ENCODE measurements around the gene DCLK2.

Gene DCLK2

GRCh38 chr4:150238591-150238990 is 160.3 kb downstream of the DCLK2 start:
- DNase-seq (ENCODE audit: low read depth in 2 of 2) = no peak

- no peak for DNase-seq (ENCODE audit: low read depth in 2 of 2)
These were observed 161.8 kb downstream of the DCLK2 start for GRCh38 chr4:150240011-150240410.

DNA sequence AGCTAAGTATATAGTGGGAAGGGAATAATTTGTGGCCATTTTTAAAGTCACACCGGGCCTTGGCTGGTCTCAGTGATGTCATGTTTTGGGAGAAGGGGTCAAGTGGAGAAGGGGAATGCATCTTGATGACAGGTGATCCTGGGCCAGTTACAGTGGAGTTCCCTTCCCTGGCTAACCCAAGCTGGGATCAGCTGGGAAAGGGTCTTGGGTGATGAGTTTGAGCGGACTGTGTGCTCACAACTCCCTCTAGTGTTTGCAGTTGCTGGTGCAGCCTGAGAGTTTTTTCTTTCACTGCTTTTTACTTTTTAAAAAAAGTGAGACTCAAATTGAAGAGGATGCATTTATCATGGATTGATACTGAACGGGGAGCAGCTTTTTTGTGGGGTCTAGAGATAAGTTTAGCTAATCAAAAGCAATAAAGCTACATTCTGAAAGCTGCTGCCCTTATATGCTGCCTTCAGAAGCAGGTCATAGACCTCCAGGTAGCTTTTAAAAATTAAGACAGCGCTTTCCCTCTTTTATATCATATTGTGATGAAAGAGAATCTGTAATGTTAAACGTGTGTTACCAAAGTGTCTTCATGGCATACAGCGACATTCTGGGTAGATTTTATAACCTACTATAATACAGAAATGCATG is 164.7 kb downstream of the DCLK2 start:
- DNase-seq (ENCODE audit: low read depth in 2 of 2) = no peak

GRCh38 chr4:150243932-150244331 is 165.7 kb downstream of the DCLK2 start:
- DNase-seq (ENCODE audit: low read depth in 2 of 2) = no peak

GRCh38 chr4:150244600-150244999 is 166.4 kb downstream of the DCLK2 start:
- DNase-seq (ENCODE audit: low read depth in 2 of 2) = no peak

- DNase-seq (ENCODE audit: low read depth in 2 of 2) = no peak
These were observed 168.9 kb downstream of the DCLK2 start for GRCh38 chr4:150247184-150247583.

DNA sequence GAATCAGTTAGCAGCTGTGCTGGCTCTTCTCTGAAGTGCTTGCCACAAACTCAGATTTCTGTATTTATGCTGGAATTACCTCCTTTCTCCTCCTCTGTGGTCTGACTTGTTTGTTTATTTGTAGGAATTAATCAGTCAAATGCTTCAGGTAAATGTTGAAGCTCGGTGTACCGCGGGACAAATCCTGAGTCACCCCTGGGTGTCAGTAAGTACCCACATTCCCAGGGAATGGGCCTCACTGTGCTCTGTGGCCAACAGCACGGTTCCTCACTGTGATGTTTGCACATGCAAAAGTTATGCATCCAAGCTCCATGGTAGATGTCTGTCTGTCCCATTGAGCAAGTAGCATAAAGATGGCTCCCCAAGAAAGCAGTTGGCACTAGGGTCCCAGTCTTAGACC is 169.9 kb downstream of the DCLK2 start:
- DNase-seq (ENCODE audit: low read depth in 2 of 2) = no peak

- DNase-seq (ENCODE audit: low read depth in 2 of 2) = no peak
These were observed 172.2 kb downstream of the DCLK2 start for GRCh38 chr4:150250293-150250997.

- DNase-seq (ENCODE audit: low read depth in 2 of 2) = no peak
These were observed 172.9 kb downstream of the DCLK2 start for GRCh38 chr4:150250998-150251651.

DNA sequence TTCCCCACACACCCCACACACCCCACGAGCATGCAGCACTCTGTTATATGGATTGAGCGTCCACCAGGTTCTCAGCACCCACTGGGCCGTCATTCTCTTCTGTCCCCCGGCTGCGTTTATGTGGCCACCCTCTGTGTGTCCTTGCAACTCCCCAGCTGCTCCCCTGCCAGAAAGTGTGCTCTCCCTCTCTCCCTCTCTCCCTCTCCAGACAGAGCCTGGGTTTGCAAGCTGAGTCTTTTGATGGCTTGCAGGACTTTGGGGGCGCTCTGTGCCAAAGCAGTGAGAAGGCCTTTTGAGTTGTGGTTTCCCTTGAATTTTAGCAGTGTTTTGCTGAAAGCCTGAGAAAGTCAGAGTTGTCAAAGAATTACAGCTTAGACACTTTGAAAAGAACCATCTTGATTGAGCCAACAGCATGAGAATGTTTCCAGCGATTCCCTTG is 173.5 kb downstream of the DCLK2 start:
- no peak for DNase-seq (ENCODE audit: low read depth in 2 of 2)

DNA sequence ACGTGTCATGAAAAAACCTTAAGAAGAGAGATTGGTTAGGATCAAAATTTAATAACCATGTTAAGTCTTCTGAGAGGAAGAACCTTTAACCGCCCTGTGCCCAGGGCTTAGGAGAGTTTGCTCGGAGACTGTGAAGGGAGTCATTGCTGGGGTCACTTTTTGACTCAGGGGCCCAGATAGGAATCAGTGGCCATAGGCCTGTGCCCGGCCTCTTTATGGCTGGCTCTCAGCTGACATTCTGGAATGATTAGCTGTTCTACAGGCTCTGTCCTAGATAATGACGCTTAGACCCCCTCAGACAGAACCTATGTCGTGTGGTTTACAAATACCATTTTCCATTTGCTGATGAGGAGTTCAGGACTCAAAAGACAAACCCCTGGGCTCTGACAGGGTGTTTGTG is 174.1 kb downstream of the DCLK2 start:
- DNase-seq (ENCODE audit: low read depth in 2 of 2) = no peak

- no peak for DNase-seq (ENCODE audit: low read depth in 2 of 2)
These were observed 174.5 kb downstream of the DCLK2 start for GRCh38 chr4:150252741-150253140.

DNA sequence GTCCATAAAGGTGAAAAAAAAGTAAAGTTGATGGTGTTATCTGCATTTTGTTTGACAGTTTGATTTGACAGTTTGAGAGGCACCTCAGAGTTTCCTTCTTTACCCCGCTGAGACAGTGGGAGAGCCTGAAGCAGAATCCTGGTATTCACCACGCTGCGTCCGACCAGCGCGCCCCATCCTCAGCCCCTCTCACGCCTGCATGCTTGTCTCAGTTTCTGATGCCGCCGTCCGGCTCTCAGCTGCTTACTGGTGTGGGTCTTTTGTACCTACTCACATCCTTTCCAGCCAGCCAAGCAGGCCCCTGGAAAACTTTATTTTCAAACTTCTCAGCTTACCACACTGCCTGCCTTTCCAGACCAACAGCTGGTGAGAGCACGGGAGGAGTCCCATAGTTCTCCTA is 175.2 kb downstream of the DCLK2 start:
- DNase-seq (ENCODE audit: low read depth in 2 of 2) = no peak

DNA sequence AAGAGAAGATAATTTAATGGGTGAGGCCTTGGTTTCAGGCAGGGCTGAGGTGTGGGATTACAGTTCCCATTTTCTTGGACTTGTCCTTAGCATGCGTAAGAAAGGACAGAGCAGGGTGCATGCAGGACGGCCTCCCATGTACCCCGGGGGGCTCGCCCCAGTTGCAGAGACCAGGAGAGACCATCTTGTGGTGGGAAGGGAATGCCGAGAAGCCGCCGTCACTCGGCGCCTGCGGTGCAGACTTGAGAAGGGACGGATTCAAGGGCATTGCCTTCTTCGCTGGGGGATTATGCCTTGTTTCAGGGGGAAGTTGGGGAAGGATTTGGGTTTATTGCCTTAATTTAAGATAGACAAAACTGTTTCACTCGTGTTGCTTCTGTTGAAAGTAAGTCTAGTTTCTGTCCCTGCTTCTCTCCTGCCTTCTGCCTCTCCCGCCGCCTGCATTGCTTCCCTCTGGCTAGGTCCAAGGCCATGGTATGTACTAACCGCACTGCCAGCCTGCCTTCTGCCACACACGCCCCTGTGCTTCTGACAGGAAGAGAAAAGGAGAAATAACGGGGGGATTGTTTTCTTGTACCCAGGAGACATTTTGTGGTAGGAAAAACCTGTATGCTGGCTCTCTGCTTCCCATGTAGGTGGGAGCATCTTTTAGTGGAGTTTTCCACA is 175.9 kb downstream of the DCLK2 start:
- no peak for DNase-seq (ENCODE audit: low read depth in 2 of 2)

DNA sequence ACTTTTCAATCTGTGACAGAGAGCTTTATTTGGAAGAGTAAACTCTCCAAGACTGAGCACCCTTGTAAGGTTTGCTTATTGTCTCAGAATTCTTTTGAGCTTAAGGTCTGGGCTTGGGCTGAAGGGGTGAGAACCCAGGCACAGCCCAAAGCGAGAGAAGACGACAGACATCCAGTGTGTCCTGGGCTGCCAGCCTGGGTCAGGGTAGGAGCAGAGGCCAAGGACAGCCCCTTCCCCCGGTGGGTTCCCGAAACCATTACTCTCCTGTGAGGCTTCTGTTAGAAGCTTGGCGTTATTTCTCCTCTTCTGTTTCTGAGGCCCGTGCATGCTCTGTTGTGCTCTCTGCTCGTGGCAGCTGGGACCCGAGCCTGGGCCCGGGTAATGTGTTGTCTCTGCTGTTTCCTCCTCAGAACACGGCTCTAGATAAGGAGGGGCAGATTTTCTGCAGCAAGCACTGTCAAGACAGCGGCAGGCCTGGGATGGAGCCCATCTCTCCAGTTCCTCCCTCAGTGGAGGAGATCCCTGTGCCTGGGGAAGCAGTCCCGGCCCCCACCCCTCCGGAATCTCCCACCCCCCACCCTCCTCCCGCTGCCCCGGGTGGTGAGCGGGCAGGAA is 177.5 kb downstream of the DCLK2 start:
- DNase-seq (ENCODE audit: low read depth in 2 of 2) = no peak

DNA sequence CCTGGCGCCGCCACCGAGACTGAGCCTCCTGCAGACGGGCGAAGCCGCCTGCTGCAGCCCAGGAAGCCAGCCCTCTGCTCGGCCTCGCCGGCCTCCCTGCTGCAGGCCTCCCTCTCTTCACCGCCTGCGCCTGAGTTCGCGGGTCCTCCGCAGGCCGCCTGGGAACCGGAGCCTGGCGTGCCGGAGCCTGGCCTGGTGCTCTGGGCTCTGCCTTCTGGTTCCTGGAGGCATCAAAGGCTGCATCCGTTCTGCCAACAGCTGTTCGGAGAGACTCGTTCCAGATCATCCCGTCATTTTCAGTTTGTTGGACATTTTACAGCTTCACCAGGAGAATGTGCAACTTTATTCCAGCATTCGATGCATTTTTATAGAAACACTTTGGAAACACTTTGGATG is 178.0 kb downstream of the DCLK2 start:
- DNase-seq (ENCODE audit: low read depth in 2 of 2) = no peak

DNA sequence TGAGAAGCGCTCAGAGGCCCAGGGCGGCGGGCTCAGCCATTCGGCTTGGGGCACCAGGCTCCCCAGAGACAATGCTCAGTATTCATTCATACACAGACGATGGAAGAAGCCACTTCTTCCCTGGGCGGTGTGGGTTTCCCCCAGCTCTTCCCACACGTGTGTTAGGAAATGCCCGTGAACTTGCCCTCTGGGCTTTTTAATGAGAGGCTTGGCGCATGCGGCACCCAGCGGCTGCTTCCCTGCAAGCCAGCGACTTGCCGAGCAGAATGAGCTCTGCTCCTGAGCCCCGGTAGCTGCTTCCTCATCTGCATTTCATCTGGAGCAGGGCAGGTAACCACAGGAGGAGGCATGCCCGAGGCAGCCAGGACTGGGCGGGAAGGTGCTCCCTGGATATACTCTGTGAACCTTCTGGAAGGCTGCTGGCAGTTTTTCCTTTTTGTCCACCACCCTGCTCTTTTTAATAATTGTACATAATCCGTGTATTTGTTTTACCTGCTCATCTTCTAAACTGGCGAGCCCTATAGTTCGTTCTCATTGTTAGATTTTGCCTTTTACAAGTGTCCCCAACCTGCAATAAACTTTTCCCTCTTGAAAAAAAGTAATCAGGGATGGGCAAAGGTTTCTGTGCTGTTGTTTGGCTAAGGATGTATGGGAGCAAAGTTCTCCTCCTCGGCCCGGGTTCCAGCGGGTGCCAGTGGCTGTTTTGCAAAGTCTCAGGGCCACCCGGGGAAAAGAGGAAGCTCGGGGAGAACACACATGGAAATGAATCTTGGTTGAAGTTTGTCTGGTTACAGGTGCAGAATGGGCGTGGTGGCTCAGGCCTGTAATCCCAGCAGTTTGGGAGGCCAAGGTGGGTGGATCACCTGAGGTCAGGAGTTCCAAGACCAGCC is 178.8 kb downstream of the DCLK2 start:
- no peak for DNase-seq (ENCODE audit: low read depth in 2 of 2)

- DNase-seq (ENCODE audit: low read depth in 2 of 2) = no peak
These were observed 180.3 kb downstream of the DCLK2 start for GRCh38 chr4:150258569-150258968.

DNA sequence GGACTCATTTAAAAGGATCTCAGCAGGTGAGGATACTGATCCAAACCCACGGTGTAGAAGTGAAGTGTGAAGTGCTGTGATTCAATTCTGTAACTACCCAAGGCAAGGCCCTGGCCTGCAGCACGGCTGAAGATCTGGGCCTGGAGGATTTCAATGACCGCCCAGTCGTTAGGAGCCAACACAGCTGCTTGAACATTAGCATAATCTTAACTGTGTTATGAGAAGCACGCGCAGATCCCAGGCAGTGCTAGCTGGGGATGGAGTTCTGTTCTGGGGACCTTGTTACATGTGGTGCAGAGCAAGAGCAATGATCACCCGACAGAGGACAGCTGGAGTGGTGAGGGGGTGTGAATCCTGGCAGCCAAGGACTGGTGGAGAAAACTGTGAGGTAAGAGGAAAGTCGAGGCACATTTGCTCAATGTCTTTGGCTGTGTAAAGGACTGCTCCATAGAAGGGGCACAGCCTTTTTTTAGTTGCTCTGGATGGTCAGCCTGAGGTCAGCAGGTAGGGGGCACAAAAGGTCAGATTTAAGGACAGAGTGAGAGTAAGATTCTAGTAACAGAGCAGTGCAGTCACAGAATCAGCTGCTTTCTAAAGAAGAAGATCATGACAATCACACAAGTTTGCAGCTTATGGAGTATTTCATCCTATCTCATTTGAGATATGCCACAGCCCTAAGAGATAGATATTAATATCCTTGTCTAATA is 181.8 kb downstream of the DCLK2 start:
- no peak for DNase-seq (ENCODE audit: low read depth in 2 of 2)

DNA sequence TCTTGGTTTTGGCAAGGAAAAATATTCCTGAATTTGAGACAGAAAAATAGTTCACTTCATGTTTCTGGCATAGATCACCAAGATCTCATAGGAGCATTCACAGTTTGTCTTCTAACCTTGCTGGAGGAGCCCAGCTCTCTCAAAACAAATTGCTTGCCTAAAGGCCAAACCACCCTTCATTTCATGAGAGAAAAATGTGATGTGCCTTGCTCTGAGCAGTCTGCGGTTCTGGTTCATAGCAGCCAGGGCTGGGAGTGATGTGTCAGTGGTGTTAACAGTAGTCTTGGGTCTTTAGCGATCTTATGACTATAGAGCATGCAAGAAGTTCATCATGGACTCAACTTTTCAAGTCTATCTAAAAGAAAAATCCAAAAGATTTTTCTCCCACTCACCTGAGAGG is 183.3 kb downstream of the DCLK2 start:
- DNase-seq (ENCODE audit: low read depth in 2 of 2) = no peak

DNA sequence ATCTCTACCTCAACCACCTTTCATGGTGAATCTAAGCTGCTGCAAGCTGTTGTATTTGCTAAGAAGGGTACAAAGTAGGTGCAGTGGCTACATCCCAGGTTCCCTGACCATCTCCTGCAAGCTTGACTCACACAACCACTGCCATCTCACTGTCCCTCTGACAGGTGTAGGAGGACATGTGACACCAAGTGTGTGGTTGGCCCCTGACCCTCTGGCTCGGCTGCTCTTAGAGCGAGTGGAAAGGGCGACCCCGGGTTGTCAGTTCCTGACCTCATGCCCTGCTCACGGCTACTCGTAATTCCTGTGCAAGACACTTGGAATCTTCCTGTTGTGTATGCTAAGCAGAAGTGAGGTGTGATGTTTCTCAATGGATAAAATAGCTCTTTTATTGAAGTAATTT is 184.4 kb downstream of the DCLK2 start:
- no peak for DNase-seq (ENCODE audit: low read depth in 2 of 2)

Measured in activated CD4-positive, alpha-beta T cell treated with anti-CD3 and anti-CD28 coated beads for 24 hours (primary cell).